ENCODE results near the gene TENM4. TPM values are rescaled to one million over a fixed set of nuclear protein-coding genes. Genes with fewer than 3 reads are reported as not detected.

TENM4 gene
- polyA plus RNA-seq, 2 of the 4 experiments (the other 2 are of a cell fraction): 0.06 to 0.31 TPM

DNA sequence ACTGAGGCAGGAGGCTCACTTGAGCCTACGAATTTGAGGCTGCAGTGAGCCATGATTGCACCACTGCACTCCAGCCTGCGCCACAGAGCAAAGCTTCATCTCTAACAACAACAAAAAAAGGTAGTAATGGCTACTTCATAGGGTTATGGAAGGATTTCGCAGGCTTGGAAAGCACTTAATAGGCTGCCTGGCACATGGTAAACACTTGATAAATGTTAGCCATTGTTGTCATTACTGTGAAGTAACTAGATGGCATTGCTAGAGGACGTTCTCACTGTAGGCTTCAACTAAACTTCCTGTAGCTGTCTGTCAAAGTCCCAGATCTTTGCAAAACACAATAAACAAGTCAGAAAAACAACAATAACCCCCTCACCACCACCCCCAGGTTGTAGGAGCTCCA lies 508.9 kb downstream of the TENM4 start (continued):
- no peak for TF ChIP-seq JUNB (IDR thresholded peaks at IDR 0.05)
- TF ChIP-seq, protein P1, sequence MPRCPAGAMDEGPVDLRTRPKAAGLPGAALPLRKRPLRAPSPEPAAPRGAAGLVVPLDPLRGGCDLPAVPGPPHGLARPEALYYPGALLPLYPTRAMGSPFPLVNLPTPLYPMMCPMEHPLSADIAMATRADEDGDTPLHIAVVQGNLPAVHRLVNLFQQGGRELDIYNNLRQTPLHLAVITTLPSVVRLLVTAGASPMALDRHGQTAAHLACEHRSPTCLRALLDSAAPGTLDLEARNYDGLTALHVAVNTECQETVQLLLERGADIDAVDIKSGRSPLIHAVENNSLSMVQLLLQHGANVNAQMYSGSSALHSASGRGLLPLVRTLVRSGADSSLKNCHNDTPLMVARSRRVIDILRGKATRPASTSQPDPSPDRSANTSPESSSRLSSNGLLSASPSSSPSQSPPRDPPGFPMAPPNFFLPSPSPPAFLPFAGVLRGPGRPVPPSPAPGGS (IDR thresholded peaks at IDR 0.05): no peak
- no peak for TF ChIP-seq NFE2L2 (conservative IDR thresholded peaks at IDR 0.05; ENCODE audit: low read length)
- TF ChIP-seq, protein P2, sequence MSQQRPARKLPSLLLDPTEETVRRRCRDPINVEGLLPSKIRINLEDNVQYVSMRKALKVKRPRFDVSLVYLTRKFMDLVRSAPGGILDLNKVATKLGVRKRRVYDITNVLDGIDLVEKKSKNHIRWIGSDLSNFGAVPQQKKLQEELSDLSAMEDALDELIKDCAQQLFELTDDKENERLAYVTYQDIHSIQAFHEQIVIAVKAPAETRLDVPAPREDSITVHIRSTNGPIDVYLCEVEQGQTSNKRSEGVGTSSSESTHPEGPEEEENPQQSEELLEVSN (IDR thresholded peaks at IDR 0.05; ENCODE audit: borderline replicate concordance, low read depth): no peak
- TF ChIP-seq, protein P3, sequence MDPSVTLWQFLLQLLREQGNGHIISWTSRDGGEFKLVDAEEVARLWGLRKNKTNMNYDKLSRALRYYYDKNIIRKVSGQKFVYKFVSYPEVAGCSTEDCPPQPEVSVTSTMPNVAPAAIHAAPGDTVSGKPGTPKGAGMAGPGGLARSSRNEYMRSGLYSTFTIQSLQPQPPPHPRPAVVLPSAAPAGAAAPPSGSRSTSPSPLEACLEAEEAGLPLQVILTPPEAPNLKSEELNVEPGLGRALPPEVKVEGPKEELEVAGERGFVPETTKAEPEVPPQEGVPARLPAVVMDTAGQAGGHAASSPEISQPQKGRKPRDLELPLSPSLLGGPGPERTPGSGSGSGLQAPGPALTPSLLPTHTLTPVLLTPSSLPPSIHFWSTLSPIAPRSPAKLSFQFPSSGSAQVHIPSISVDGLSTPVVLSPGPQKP (IDR thresholded peaks at IDR 0.05; ENCODE audit: low read depth, low read length): no peak

DNA sequence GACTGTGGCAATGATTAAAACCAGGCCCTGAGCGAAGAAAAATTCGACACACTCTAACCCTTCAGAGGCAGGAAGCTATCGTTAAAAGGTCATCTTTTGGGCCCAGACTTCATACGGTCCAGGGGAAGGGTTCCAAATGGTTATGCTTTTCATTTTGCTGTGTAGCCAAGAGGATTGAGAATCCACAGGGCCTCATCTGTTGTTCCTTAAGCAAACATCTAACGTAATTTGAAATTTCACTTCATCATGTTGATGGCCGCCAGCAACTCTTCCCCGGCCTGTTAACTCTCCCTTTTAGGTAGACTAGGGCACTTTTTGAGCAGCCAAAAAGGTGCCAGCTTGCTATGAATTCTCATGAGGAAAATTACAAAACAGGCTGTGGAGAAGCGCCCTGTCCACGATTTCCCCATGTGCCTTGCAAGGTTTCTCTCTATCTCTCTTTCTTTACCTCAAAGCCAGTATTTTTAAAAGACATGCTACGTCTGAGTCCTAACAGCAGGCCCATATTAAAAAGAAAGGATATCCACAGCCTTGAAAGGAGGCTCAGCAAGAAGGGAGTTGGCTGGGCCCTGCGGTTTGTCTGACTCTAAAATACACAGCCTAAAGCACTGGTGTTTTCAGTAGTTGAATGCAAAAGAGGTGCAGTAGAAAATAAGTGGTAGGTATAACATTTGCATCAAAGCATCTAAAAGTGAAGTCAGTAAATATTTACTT lies 509.9 kb downstream of the TENM4 start:
- Histone ChIP-seq H3K4me3 (no peak overlapping the region), H3K9me3 (no peaks in the 10 kb centered on the region), H3K4me2 (no peak overlapping the region), H3K4me1 (no peaks in the 10 kb centered on the region), H3K27ac (no peak overlapping the region)
- WGBS (ENCODE audit: missing lambda C conversion rate): 47% methylated on average over 11 of the region's 11 CpGs
- ChIA-PET CTCF (interaction anchor here (1.2 kb wide), 1 partner anchor 8 kb away, joined by 3 read pairs; no protein-coding TSS in a partner anchor), POLR2A (no interaction called here)
- TF ChIP-seq, protein P4, sequence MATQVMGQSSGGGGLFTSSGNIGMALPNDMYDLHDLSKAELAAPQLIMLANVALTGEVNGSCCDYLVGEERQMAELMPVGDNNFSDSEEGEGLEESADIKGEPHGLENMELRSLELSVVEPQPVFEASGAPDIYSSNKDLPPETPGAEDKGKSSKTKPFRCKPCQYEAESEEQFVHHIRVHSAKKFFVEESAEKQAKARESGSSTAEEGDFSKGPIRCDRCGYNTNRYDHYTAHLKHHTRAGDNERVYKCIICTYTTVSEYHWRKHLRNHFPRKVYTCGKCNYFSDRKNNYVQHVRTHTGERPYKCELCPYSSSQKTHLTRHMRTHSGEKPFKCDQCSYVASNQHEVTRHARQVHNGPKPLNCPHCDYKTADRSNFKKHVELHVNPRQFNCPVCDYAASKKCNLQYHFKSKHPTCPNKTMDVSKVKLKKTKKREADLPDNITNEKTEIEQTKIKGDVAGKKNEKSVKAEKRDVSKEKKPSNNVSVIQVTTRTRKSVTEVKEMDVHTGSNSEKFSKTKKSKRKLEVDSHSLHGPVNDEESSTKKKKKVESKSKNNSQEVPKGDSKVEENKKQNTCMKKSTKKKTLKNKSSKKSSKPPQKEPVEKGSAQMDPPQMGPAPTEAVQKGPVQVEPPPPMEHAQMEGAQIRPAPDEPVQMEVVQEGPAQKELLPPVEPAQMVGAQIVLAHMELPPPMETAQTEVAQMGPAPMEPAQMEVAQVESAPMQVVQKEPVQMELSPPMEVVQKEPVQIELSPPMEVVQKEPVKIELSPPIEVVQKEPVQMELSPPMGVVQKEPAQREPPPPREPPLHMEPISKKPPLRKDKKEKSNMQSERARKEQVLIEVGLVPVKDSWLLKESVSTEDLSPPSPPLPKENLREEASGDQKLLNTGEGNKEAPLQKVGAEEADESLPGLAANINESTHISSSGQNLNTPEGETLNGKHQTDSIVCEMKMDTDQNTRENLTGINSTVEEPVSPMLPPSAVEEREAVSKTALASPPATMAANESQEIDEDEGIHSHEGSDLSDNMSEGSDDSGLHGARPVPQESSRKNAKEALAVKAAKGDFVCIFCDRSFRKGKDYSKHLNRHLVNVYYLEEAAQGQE (IDR thresholded peaks at IDR 0.05): no peak
- TF ChIP-seq HOXA7 (CRISPR knock-in tag; IDR thresholded peaks at IDR 0.05): no peak
- TF ChIP-seq, protein P5, sequence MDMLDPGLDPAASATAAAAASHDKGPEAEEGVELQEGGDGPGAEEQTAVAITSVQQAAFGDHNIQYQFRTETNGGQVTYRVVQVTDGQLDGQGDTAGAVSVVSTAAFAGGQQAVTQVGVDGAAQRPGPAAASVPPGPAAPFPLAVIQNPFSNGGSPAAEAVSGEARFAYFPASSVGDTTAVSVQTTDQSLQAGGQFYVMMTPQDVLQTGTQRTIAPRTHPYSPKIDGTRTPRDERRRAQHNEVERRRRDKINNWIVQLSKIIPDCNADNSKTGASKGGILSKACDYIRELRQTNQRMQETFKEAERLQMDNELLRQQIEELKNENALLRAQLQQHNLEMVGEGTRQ (IDR thresholded peaks at IDR 0.05): no peak
- TF ChIP-seq, protein P6, sequence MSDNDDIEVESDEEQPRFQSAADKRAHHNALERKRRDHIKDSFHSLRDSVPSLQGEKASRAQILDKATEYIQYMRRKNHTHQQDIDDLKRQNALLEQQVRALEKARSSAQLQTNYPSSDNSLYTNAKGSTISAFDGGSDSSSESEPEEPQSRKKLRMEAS (IDR thresholded peaks at IDR 0.05): no peak
- TF ChIP-seq POLR2AphosphoS2 (conservative IDR thresholded peaks at IDR 0.05; ENCODE audit: low read length): no peak
- TF ChIP-seq, protein P1 (IDR thresholded peaks at IDR 0.05): no peak
- TF ChIP-seq, protein P7, sequence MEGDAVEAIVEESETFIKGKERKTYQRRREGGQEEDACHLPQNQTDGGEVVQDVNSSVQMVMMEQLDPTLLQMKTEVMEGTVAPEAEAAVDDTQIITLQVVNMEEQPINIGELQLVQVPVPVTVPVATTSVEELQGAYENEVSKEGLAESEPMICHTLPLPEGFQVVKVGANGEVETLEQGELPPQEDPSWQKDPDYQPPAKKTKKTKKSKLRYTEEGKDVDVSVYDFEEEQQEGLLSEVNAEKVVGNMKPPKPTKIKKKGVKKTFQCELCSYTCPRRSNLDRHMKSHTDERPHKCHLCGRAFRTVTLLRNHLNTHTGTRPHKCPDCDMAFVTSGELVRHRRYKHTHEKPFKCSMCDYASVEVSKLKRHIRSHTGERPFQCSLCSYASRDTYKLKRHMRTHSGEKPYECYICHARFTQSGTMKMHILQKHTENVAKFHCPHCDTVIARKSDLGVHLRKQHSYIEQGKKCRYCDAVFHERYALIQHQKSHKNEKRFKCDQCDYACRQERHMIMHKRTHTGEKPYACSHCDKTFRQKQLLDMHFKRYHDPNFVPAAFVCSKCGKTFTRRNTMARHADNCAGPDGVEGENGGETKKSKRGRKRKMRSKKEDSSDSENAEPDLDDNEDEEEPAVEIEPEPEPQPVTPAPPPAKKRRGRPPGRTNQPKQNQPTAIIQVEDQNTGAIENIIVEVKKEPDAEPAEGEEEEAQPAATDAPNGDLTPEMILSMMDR (IDR thresholded peaks at IDR 0.05): no peak
- TF ChIP-seq RARB (CRISPR knock-in tag; IDR thresholded peaks at IDR 0.05): no peak
- TF ChIP-seq KDM5A (IDR thresholded peaks at IDR 0.05): no peak
- TF ChIP-seq RNF2 (IDR thresholded peaks at IDR 0.05; ENCODE audit: borderline replicate concordance, low read depth): no peak
- no peak for TF ChIP-seq EHF (CRISPR knock-in tag; IDR thresholded peaks at IDR 0.05)
- TF ChIP-seq ZC3H11A (IDR thresholded peaks at IDR 0.05): no peak
- no peak for TF ChIP-seq FOSB (CRISPR knock-in tag; IDR thresholded peaks at IDR 0.05)
- TF ChIP-seq, protein P8, sequence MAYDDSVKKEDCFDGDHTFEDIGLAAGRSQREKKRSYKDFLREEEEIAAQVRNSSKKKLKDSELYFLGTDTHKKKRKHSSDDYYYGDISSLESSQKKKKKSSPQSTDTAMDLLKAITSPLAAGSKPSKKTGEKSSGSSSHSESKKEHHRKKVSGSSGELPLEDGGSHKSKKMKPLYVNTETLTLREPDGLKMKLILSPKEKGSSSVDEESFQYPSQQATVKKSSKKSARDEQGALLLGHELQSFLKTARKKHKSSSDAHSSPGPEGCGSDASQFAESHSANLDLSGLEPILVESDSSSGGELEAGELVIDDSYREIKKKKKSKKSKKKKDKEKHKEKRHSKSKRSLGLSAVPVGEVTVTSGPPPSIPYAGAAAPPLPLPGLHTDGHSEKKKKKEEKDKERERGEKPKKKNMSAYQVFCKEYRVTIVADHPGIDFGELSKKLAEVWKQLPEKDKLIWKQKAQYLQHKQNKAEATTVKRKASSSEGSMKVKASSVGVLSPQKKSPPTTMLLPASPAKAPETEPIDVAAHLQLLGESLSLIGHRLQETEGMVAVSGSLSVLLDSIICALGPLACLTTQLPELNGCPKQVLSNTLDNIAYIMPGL (CRISPR knock-in tag; IDR thresholded peaks at IDR 0.05; ENCODE audit: borderline replicate concordance): no peak
- TF ChIP-seq, protein P3 (IDR thresholded peaks at IDR 0.05; ENCODE audit: low read depth, low read length): no peak
- no peak for TF ChIP-seq TP53 (CRISPR knock-in tag; IDR thresholded peaks at IDR 0.05)
- no peak for TF ChIP-seq ESRRA (IDR thresholded peaks at IDR 0.05; ENCODE audit: borderline replicate concordance, low read length)
- no peak for TF ChIP-seq CBX8 (IDR thresholded peaks at IDR 0.05)
- no peak for ATAC-seq
- DNase-seq (ENCODE audit: low read depth in 1 of 2, low spot score in 1 of 2): no peak
- no peak for FAIRE-seq
